GM18907 (cell line): ENCODE measurements around the gene PSMA5.
A peak's percentile ranks its signal among the peaks of the same experiment; 100 is the strongest.
"Not testable (repeated sequence)": the region's sequence is repeated elsewhere in the genome, so short reads cannot be mapped to it uniquely, and the experiment has no call there.

Source experiments
- ATAC-seq: cut with Tn5 transposase; IDR thresholded peaks from one replicate; pipeline ENCODE4 v1.9.1; 2021; ENCODE audit warnings: mild to moderate bottlenecking, moderate library complexity; ENCODE audit not compliant: unreplicated experiment

PSMA5 gene

GRCh38 chr1:109426281-109427170 lies at the start of gene PSMA5:
Gene PSMA5 (minus strand): TSS chr1:109426448. CDS start chr1:109426330, 118 bp downstream.
- ATAC-seq: peak; percentile 97

DNA sequence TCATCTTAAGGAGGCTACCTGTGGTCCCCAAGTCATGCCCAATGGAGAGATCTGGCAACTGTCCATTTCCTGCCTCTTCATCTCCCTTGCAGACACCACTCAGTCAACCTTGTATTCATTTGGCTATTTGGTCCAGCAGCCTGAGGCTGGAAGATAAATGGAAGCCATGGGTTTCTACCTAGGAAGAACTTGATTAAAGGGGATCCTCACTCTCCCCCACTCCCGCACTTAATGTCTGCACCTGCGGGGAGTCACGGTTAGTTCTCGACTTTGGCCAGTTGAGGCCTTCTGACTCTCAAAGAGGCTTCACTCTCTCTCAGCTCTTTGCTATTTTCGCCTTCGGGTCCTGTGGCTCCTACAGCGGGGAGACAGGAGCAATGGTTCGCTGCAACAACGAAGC lies 49.0 kb upstream of the PSMA5 start:
- ATAC-seq: no peak

- ATAC-seq: no peak
Observed at GRCh38 chr1:109474697-109475096, 48.4 kb upstream of the PSMA5 start.

DNA sequence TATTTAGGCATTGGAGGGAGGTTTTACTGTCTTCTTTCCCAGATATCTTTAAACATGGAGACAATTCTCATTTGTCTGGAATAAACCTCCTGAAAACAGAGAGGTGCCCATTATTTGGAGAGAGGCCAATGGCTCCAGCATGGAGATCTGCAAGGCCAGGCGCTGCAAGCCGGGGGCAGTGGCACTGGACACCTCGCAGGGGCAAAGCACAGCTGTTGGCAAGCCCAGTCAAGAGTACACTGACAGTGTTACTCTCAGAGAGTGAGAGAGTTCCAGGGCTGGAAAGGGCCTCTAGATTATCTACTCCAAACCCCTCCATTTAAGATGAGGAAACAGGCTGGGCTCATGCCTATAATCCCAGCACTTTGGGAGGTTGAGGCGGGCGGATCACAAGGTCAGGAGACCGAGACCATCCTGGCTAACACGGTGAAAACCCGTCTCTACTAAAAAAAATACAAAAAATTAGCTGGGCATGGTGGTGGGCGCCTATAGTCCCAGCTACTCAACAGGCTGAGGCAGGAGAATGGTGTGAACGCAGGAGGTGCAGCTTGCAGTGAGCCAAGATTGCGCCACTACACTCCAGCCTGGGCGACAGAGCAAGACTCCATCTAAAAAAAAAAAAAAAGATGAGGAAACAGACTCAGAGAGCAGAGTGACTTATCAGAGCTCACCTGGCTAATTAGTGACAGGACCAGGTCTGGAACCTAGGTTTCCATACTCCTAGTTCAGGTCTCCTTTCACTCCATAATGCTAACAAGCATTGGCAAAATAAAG lies 47.2 kb upstream of the PSMA5 start:
- not testable (repeated sequence) for ATAC-seq

DNA sequence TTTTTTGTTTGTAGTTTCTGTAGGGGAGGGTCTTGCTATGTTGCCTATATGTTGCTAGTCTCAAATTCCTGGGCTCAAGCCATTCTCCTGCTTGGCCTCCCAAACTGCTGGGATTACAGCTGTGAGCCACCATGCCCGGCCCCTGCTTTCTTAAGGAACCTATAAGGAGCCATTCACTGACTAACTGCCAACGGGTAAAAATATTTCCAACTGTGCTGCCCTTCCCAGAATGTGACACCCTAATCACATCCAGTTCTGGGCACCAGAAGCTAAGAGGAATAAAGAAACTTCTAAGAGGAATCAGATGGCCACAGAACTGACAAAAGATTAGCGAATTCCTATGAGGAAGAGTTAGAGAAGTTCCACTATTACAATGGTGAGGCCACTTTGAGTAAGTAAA lies 46.5 kb upstream of the PSMA5 start:
- no peak for ATAC-seq

- ATAC-seq: no peak
Observed at GRCh38 chr1:109470245-109470644, 44.0 kb upstream of the PSMA5 start.

GRCh38 chr1:109468903-109469302 lies 42.7 kb upstream of the PSMA5 start:
- ATAC-seq: no peak

GRCh38 chr1:109468061-109468460 lies 41.8 kb upstream of the PSMA5 start:
- ATAC-seq: no peak

- ATAC-seq: no peak
Observed at GRCh38 chr1:109467301-109467777, 41.1 kb upstream of the PSMA5 start.

- ATAC-seq: no peak
Observed at GRCh38 chr1:109466452-109467300, 40.4 kb upstream of the PSMA5 start, which contains the start of gene SYPL2. Gene SYPL2 (plus strand): TSS chr1:109466546. CDS start chr1:109466844, 298 bp downstream.

DNA sequence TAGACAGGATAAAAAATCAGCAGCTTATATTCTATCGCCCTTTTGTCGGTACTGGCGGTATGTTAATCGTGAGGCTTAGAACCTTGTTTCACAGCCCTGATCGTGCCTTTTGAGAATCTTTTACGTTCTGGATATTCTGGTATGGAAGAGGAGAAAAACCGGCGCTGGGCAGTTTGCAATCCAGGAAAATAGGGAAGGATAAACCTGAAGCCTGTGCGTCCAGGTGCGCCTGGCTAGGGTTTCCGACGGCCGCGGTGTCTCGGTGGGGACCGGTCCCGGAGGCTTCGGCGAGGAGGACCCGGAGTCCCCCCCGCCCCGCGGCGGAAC lies 39.8 kb upstream of the PSMA5 start:
- no peak for ATAC-seq

DNA sequence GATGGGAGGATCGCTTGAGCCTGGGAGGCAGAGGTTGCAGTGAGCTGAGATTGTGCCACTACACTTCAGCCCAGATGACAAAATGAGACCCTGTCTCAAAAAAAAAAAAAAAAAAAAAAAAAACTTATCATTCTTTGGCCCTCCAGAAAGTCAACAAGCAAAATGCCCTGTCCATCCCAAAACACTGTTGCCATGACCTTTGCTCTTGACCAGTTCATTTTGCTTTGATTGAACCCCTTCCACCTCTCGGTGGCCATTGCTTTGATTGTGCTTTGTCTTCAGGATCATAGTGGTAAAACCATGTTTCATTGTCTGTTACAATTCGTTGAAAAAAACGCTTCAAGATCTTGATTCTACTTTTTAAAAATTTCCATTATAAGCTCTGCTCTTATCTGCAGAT lies 31.6 kb upstream of the PSMA5 start:
- ATAC-seq: no peak

- ATAC-seq: no peak
Observed at GRCh38 chr1:109454497-109455133, 28.4 kb upstream of the PSMA5 start.

- no peak for ATAC-seq
Observed at GRCh38 chr1:109447524-109447923, 21.3 kb upstream of the PSMA5 start.

- ATAC-seq: not testable (repeated sequence)
Observed at GRCh38 chr1:109445949-109446695, 19.9 kb upstream of the PSMA5 start.

- ATAC-seq: no peak
Observed at GRCh38 chr1:109444346-109444745, 18.1 kb upstream of the PSMA5 start.

DNA sequence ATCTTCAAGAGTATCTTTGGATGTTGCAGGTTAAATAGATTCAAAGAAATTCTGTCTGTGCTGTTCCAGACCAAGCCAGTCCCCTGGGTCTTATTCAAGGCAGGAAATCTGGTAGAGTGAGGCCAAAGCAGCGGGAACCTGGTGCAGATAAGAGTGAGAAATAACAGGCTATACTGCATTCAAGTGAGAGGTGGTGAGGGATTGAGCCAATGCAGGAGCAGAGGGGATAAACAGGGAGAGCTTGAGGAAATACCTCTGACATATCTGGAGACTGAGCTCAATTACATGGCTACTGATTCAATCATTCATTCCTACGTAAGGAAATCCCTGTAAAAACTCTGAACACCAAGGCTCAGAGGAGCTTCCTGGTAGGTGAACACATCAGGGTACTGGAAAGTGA lies 17.2 kb upstream of the PSMA5 start:
- no peak for ATAC-seq

DNA sequence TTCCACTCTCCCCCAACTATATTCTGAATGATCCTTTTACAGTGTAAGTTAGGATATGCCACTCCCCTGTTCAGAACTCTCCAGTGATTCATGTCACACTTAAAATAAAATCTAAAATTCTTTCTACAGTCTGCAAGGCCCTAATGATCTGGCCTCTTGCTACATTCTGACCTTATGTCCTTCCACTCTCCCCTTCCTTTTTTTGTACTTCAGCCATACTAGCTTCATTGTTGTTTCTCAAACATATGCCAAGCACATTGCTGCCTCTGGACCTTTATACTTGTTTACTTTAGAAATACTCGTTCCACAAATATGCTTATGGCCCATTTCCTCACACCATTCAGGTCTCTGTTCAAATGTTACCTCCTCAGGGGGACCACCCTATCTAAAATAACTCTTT lies 14.8 kb upstream of the PSMA5 start:
- no peak for ATAC-seq

GRCh38 chr1:109438798-109439297 lies 12.6 kb upstream of the PSMA5 start:
- ATAC-seq: no peak

DNA sequence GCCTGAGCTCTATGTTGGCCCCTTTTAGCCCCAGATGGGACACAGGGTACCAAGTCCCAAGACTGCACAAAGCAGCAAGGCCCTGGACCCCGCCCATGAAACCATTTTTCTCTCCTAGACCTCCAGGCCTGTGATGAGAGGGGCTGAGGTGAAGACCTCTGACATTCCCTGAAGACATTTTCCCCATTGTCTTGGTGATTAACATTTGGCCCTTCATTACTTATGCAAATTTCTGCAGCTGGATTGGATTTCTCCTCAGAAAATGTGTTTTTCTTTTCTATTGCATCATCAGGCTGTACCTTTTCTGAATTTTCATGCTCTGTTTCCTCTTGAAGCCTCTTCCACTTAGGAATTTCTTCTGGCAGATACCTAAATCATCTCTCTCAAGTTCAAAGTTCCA lies 8.2 kb upstream of the PSMA5 start:
- no peak for ATAC-seq
